Measurements from ENCODE around the gene SCN8A. TPM values are rescaled to one million over a fixed set of nuclear protein-coding genes. Genes with fewer than 3 reads are reported as not detected.

SCN8A gene
- total and polyA plus RNA-seq, 9 donors, result 0.21 to 2.9 (median 1.5) TPM

DNA sequence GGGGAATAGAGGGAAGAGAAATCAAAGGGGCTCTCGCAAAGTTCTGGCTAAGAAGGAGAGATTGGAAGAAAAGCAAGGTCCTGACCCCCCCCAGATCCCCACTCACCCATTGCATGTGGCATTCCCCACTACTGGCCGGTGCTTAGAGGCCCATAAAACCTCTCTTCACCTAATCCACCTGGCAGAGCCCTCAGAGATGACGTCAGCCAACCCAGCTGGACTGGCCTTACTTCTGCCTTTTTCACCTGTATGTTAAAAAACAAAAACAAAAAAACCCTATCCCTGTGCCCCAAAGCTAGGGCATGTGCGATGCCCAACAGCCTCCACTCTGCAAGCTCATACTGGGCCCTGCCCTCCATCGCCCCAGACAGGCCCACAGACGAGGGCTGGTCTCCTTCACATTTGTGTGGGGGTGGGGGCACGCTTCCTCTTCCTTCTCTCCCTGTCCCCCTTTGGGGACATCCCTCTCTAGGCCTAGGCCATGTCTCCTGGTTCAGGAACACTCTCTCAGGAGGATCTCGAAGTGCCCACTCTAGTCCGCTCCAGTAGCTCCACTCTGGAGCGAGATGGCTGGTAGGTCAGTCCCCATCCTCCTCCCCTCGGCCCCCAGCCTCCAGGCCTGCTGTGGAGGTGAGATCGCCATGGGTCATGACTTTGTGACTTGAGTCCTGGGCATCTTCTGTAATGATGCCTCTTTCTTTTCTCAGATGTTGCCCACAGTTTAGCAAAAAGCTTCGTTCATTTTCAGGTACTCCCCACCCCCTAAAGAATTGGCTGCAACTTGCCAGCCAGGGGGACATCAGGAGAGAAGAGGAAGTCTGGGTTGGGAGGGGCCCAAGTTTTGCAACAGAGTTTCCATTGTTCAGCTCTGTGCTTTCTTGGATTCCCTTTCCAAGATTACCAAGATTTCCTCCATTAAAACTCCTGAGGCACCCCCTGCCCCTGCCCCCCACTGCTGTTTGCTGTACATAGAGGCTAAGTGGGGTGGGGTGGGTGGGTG, 220.5 kb downstream of the SCN8A start:
- H3K4me3 ChIP-seq, result no peak overlapping the region
- no peak overlapping the region for H3K27ac ChIP-seq
- H3K9me3 ChIP-seq, result no peaks in the 10 kb centered on the region
- TF ChIP-seq, protein P1, sequence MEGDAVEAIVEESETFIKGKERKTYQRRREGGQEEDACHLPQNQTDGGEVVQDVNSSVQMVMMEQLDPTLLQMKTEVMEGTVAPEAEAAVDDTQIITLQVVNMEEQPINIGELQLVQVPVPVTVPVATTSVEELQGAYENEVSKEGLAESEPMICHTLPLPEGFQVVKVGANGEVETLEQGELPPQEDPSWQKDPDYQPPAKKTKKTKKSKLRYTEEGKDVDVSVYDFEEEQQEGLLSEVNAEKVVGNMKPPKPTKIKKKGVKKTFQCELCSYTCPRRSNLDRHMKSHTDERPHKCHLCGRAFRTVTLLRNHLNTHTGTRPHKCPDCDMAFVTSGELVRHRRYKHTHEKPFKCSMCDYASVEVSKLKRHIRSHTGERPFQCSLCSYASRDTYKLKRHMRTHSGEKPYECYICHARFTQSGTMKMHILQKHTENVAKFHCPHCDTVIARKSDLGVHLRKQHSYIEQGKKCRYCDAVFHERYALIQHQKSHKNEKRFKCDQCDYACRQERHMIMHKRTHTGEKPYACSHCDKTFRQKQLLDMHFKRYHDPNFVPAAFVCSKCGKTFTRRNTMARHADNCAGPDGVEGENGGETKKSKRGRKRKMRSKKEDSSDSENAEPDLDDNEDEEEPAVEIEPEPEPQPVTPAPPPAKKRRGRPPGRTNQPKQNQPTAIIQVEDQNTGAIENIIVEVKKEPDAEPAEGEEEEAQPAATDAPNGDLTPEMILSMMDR (IDR thresholded peaks at IDR 0.05), result no peak
- TF ChIP-seq POLR2A (IDR thresholded peaks at IDR 0.05), result no peak
- no peak for TF ChIP-seq EP300 (IDR thresholded peaks at IDR 0.05)
- H3K27me3 ChIP-seq, result no peaks in the 10 kb centered on the region
- no peaks in the 10 kb centered on the region for H3K4me1 ChIP-seq (ENCODE audit: insufficient read depth)
- intact Hi-C loops (cut with DNase I), result no loop called here
- no peak for DNase-seq
- WGBS, 3 donors, result 78 to 82% (median 82%) methylated on average over 13 of the region's 13 CpGs
- no peaks in the 10 kb centered on the region for H3K36me3 ChIP-seq

DNA sequence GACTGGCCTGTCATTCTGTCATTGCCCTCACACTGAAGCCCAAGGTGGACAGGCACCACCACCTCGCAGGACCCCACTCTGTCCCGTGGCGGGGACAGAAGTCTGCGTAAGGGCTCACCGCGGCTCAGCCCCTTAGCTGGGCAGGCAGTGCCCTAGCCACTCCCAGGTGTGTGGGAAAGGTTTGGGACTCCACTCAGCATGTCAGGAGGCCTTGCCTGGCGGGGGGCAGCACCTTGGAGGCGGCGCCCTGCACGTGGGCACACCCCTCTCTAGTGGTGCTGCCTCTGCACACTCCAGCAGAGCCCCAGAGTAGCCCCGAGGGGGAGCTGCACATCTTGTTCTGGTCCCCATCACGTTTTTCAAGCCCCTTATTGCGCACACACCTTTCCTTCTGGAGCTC, 221.8 kb downstream of the SCN8A start:
- Histone ChIP-seq H3K4me1 (ENCODE audit: insufficient read depth) (no peaks in the 10 kb centered on the region), H3K27me3 (no peaks in the 10 kb centered on the region), H3K4me3 (no peak overlapping the region), H3K9me3 (no peaks in the 10 kb centered on the region), H3K36me3 (no peaks in the 10 kb centered on the region), H3K27ac (no peak overlapping the region)
- DNase-seq, result no peak
- 83 to 85% (median 83%) methylated on average over 13 of the region's 13 CpGs for WGBS, 3 donors
- TF ChIP-seq POLR2A (IDR thresholded peaks at IDR 0.05) (no peak), EP300 (IDR thresholded peaks at IDR 0.05) (no peak)
- TF ChIP-seq, protein P1 (IDR thresholded peaks at IDR 0.05), result no peak
- intact Hi-C loops (cut with DNase I), result no loop called here

DNA sequence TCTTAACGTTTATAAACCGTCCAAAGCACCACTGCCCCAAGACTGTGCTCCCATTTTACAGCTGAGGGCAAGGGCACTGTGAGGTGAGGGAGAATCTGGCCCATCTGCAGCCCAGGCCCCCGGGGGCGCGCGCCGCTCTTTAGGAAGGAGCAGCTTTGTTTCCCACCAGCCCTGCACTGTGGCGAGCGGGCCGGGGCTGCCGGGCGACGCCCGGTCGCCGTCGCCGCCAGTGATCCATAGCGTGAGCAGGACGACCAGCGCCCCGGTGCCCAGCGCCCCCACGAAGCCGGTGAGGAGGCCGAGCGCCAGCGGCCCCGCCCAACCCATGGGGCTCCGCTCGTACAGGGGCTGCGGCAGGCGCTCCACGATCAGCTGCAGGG, 222.9 kb downstream of the SCN8A start:
- no peak for DNase-seq

DNA sequence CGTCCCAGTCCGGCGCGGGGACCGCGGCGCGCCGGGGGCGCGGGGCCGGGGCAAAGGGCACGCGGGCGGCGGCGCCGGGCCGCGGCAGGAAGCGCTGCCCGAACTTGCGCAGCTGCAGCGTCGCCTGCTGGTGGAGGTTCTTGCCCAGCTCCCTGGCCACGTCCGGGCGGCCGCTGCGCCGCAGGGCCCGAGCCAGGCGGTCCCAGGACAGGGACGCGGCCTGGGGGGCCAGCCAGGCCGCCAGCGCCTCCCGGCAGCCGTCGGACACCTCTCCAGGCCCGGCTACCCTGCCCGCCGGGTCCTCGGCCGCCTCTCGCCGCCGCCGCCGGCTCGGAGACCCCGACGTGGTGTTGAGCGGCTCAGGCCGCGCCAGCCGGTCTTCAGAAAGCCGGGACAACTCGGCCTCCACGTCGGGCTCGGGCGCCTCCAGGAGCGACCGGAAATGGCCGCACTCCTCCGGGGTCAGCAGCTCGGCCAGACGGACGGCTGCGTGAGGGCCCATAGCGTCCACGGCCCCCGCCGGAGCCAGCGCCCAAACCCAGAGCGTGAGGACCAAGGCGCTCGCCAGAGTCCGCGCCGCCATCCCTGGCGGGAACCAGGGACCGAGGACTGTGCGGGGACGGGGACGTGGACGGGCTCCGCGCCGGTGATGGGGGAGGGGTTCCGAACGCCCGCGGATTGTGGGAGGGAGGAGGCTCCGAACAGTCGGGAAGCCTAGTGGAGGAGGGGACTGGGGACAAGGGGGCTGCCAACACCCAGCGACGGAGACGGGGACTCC, 223.5 kb downstream of the SCN8A start:
- no peak overlapping the region for H3K27ac ChIP-seq
- 3 to 5% (median 4%) methylated on average over 61 to 100 of the region's 100 CpGs for WGBS, 3 donors
- peak; percentile 32 to 76 (median 49) for DNase-seq

More for the DNA sequence above, 222.9 kb downstream of the SCN8A start:
- no peaks in the 10 kb centered on the region for H3K9me3 ChIP-seq
- H3K27ac ChIP-seq, result no peak overlapping the region
- H3K4me3 ChIP-seq, result peak overlapping the region; percentile 35
- no peaks in the 10 kb centered on the region for H3K36me3 ChIP-seq
- no peaks in the 10 kb centered on the region for H3K4me1 ChIP-seq (ENCODE audit: insufficient read depth)
- no peaks in the 10 kb centered on the region for H3K27me3 ChIP-seq
- TF ChIP-seq EP300 (IDR thresholded peaks at IDR 0.05) (no peak), POLR2A (IDR thresholded peaks at IDR 0.05) (no peak)
- TF ChIP-seq, protein P1 (IDR thresholded peaks at IDR 0.05), result no peak
- WGBS, 3 donors, result 12 to 15% (median 14%) methylated on average over 26 to 34 of the region's 34 CpGs
- intact Hi-C loops (cut with DNase I), result no loop called here

More for the DNA sequence above, 223.5 kb downstream of the SCN8A start:
- H3K9me3 ChIP-seq, result no peaks in the 10 kb centered on the region
- TF ChIP-seq POLR2A (IDR thresholded peaks at IDR 0.05) (no peak), EP300 (IDR thresholded peaks at IDR 0.05) (no peak)
- TF ChIP-seq, protein P1 (IDR thresholded peaks at IDR 0.05), result peak in 2 of 3 donors; percentile 39 to 44
- no peaks in the 10 kb centered on the region for H3K36me3 ChIP-seq
- intact Hi-C loops (cut with DNase I), result no loop called here
- no peaks in the 10 kb centered on the region for H3K27me3 ChIP-seq
- H3K4me1 ChIP-seq (ENCODE audit: insufficient read depth), result no peaks in the 10 kb centered on the region
- peak overlapping the region; percentile 35 for H3K4me3 ChIP-seq

All from ovary (tissue), 9 donors.